GM12801 (cell line): ENCODE results near the gene SLC45A1.

Source experiments
- TF ChIP-seq, protein P1 (sequence below): IDR thresholded peaks from one replicate; pipeline ENCODE4 v1.5.1; 2011; ENCODE audit warnings: control low read depth; ENCODE audit not compliant: insufficient read length; ENCODE audit errors: extremely low read depth

SLC45A1 gene

DNA sequence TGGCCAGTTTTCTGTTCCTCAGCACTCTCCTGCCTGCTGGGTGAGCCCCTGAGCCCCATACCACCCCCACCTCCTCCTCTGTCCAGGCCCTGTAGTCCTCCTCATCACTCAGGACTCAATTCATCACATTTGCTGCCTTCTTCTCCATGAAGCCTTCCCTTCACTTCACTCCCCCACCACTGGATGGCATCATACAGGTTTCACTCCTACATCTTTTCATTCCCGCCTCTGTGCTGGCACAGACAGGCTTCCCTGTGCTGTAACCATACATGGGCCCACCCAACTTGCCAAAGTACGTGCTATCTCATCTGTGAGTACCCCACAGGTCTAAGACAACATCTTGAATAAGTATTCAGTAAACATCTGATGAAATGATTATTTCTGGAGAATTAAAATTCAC is 56.9 kb downstream of the SLC45A1 start:
- TF ChIP-seq, protein P1, sequence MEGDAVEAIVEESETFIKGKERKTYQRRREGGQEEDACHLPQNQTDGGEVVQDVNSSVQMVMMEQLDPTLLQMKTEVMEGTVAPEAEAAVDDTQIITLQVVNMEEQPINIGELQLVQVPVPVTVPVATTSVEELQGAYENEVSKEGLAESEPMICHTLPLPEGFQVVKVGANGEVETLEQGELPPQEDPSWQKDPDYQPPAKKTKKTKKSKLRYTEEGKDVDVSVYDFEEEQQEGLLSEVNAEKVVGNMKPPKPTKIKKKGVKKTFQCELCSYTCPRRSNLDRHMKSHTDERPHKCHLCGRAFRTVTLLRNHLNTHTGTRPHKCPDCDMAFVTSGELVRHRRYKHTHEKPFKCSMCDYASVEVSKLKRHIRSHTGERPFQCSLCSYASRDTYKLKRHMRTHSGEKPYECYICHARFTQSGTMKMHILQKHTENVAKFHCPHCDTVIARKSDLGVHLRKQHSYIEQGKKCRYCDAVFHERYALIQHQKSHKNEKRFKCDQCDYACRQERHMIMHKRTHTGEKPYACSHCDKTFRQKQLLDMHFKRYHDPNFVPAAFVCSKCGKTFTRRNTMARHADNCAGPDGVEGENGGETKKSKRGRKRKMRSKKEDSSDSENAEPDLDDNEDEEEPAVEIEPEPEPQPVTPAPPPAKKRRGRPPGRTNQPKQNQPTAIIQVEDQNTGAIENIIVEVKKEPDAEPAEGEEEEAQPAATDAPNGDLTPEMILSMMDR: no peak

DNA sequence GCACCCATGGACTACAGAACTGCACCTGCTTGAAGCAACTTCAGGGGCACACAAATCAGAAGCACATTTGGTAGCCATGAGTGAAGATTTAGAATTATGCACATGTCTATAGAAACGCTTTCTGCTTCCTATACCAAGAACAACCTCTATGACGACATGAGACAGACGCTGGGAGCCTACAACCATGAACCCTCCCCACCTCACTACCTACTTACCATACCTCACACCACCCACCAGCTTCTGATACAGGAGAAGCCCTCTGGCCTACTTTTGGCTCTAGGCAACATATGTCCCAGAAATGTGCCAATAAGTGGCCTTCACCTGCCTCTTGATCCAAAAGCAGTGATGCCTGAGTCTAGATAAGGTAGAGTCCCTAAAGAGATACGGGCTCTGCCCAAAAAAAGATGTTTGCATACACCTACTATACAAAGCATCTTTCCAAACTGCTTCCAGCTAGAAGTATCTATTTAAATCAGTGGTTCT is 58.5 kb downstream of the SLC45A1 start:
- TF ChIP-seq, protein P1: no peak

DNA sequence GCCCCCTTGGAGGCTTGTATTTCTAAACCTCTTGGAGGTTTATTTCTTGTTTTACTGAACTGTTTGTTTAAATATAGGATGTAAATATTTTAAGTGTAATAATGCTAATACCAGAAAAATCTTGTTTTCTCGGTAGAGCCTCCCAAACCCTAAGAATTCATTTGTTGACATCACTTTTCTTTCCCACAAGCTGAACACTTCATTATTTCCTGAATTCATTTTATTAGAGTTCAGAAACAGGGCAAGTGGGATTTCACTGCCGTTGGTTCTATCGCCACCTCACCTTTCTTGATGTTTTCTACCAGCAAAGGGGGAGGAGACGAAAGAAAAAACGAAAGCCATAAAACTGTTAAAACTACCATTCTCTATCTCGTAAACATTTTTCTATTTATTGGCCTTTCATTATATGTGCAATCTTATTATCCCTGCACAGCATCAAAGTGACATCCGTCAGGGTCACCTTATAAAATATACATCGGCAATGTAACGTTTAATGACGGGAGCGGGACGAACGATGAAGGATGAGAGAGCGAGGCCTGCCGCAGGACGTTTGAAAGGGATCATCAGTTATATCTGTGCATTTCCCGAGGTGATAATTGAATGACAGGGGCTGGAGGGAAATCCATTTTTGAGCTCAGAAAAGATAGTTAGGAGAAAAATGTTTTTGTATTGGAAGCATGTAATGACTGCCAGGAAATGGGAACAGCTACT is 59.5 kb downstream of the SLC45A1 start:
- TF ChIP-seq, protein P1: no peak

DNA sequence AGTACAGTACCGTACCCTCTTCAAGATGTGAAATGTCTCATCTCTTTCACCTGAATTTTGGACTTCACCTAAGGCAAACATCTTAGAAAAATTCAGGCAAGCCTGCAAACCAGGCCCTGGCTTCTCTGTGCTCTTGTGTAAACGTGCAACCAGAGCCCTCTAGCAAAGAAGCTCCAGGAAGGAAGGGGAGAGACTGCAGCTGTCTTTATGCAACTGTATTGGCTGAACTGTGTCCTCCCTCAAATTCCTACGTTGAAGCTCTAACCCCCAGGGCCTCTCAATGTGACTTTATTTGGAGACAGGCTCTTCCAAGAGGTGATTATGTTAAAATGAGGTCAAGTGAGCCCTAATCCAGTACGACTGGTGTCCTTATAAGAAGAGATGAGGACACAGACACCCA is 60.3 kb downstream of the SLC45A1 start:
- TF ChIP-seq, protein P1: no peak

DNA sequence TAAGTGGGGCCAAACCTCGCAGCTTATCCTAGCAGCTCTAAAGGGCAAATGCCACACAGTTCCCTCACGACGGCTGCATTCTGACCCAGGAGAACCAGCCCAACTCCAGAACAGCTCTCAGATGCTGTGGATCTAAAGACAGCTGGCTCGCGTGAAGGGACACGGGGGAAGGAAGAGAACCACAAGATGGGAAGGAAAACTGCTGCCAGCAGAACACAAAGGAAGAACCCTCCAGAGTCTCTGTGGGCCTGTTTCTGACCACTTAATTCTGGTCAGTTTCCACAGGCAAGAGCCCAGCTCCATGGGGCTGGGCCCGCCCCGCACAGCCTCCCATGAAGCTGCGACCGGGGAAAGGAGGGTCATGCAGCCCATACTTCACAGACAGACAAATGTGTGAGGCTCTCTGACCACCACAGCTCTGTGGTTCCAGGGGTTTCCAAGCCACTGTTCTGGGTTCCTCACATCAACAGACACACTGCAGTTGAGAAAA is 61.1 kb downstream of the SLC45A1 start:
- TF ChIP-seq, protein P1: no peak

DNA sequence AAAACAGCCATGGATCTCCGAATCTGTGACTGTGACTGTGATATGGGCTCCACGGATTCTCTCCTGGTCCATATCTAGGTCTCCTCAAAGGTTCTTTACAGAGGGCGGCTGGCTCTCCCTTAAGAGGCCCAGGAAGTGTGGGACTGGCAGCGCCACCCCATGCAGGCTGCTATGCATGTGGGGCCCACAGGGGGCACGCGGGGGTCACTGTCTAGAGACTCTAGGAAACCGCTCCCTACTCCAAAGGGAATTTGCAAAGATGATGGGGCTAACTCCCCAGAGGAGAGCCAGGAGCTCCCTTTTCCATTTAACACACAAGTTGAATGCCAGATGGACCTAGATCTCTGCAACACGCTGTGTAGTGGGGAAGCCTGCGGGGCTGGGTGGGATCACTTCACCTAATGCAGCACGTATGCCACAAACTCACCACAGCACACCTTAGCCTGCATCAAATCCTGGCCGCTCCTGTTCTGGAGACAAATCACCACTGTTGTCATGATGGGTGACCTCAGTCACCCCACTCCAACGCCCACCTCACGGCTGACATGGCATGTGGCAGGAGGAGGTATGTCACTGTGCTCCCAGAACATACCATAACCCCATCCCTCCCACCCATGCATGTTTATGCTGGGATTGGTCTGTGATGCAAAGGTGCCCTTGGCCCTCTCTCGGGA is 61.7 kb downstream of the SLC45A1 start:
- TF ChIP-seq, protein P1: no peak

DNA sequence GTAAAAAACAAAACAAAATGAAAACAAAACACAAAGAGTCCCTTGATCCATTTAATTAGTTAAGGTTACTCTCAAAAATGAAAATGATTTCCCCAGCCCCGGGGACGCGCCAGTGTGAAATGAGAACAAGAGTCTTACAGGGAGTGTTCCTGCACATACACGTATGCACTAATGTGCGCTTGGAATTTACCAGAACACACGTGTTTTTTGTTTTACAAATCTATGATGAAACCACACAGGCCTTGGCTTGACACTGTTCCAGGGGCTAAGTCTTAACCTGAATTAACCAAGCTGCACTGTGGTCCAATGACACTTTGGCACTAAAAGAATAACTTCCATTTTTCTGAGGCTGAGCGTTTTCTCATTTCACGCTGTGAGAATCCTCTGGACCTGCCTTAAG is 63.7 kb downstream of the SLC45A1 start:
- TF ChIP-seq, protein P1: no peak
